Measurements from ENCODE around the gene LAPTM5. TPM values are rescaled to one million over a fixed set of nuclear protein-coding genes. Genes with fewer than 3 reads are reported as not detected.

Gene LAPTM5
- total RNA-seq, 1 donor from 2014 or later: 0.77 TPM

GRCh38 chr1:30727824-30728223 lies 29.8 kb downstream of the LAPTM5 start:
- Histone ChIP-seq H3K36me3 (ENCODE audit: insufficient read depth, low read length) (no peaks in the 10 kb centered on the region), H2AFZ (ENCODE audit: low read depth, low read length) (no peak overlapping the region), H3K4me1 (ENCODE audit: insufficient read depth, low read length) (peaks cover 8% of the 10 kb centered on the region), H3K9ac (ENCODE audit: low read length) (no peak overlapping the region), H3K79me2 (ENCODE audit: insufficient read depth, low read length) (no peaks in the 10 kb centered on the region), H3K9me3 (ENCODE audit: insufficient read depth, low read depth, low read length) (no peaks in the 10 kb centered on the region), H3K27ac (ENCODE audit: low read depth, low read length) (no peak overlapping the region), H3K27me3 (ENCODE audit: insufficient read depth, low read length) (peaks cover 2% of the 10 kb centered on the region), H3K4me2 (ENCODE audit: low read length) (peak overlapping the region; percentile 28), H3K4me3 (ENCODE audit: insufficient read depth, low read depth, low read length) (no peak overlapping the region), H4K20me1 (ENCODE audit: insufficient read depth, low read length) (no peaks in the 10 kb centered on the region)
- TF ChIP-seq, protein P1, sequence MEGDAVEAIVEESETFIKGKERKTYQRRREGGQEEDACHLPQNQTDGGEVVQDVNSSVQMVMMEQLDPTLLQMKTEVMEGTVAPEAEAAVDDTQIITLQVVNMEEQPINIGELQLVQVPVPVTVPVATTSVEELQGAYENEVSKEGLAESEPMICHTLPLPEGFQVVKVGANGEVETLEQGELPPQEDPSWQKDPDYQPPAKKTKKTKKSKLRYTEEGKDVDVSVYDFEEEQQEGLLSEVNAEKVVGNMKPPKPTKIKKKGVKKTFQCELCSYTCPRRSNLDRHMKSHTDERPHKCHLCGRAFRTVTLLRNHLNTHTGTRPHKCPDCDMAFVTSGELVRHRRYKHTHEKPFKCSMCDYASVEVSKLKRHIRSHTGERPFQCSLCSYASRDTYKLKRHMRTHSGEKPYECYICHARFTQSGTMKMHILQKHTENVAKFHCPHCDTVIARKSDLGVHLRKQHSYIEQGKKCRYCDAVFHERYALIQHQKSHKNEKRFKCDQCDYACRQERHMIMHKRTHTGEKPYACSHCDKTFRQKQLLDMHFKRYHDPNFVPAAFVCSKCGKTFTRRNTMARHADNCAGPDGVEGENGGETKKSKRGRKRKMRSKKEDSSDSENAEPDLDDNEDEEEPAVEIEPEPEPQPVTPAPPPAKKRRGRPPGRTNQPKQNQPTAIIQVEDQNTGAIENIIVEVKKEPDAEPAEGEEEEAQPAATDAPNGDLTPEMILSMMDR (IDR thresholded peaks at IDR 0.05; ENCODE audit: insufficient read depth, low read depth, low read length): no peak
- TF ChIP-seq EZH2 (IDR thresholded peaks at IDR 0.05; ENCODE audit: insufficient read depth, low read length): no peak
- peaks cover 14% of the 10 kb centered on the region for H3K4me1 Mint-ChIP-seq (ENCODE audit: low read depth, unreplicated experiment)
- H3K36me3 Mint-ChIP-seq (ENCODE audit: low read depth, unreplicated experiment): no peaks in the 10 kb centered on the region
- peaks cover 6% of the 10 kb centered on the region for H3K27me3 Mint-ChIP-seq (ENCODE audit: low read depth, unreplicated experiment)
- no peaks in the 10 kb centered on the region for H3K9me3 Mint-ChIP-seq (ENCODE audit: unreplicated experiment)
- H3K27ac Mint-ChIP-seq (ENCODE audit: unreplicated experiment): no peak overlapping the region
- H3K4me3 Mint-ChIP-seq (ENCODE audit: unreplicated experiment): peak overlapping the region; percentile 40
- DNase-seq (ENCODE audit: low read depth) (peak; percentile 53), FAIRE-seq (no peak)

DNA sequence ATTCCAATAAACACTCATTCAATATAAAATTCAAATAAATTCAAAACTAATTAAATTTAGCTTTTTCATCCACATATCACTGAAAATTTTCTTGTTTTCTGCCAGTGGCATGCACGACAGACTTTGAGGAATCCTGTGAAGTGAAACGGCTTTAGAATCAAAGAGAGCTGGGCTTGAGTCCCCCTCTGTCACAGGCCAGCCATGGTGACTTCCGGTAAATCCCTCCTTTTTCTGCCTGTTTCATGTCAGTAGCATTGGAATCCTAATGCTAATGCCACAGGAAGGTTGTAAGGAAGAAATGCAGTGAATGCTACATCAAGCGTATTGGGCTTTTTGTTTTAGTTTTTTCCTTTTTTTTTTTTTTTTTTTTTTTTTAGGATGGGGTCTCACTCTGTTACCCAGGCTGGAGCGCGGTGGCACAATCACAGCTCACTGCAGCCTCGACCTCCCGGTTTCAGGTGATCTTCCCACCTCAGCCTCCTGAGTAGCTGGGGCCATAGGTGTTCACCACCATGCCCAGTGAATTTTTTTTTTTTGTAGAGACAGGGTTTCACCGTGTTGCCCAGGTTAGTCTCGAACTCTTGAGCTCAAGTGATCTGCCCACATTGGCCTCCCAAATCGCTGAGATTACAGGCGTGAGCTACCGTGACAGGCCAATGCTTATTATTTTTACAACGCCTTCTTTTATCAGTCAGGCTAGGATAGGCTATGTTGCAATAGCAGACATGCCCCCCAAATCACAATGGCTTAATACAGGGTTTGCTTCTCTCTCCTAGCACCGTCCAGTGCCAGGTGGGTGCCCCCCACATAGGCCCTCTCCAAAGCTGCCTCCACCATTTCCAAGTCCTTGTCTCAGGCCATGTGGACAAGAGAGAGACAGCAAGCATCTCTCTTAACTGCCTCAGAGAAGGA lies 30.5 kb downstream of the LAPTM5 start:
- Mint-ChIP-seq H3K4me3 (ENCODE audit: unreplicated experiment) (no peak overlapping the region), H3K36me3 (ENCODE audit: low read depth, unreplicated experiment) (no peaks in the 10 kb centered on the region), H3K27me3 (ENCODE audit: low read depth, unreplicated experiment) (peaks cover 6% of the 10 kb centered on the region), H3K27ac (ENCODE audit: unreplicated experiment) (no peak overlapping the region), H3K4me1 (ENCODE audit: low read depth, unreplicated experiment) (peaks cover 10% of the 10 kb centered on the region), H3K9me3 (ENCODE audit: unreplicated experiment) (no peaks in the 10 kb centered on the region)
- Histone ChIP-seq H3K27me3 (ENCODE audit: insufficient read depth, low read length) (peaks cover 2% of the 10 kb centered on the region), H3K36me3 (ENCODE audit: insufficient read depth, low read length) (no peaks in the 10 kb centered on the region), H3K4me1 (ENCODE audit: insufficient read depth, low read length) (peaks cover 8% of the 10 kb centered on the region), H3K27ac (ENCODE audit: low read depth, low read length) (no peak overlapping the region), H3K4me2 (ENCODE audit: low read length) (no peak overlapping the region), H3K9ac (ENCODE audit: low read length) (no peak overlapping the region), H3K9me3 (ENCODE audit: insufficient read depth, low read depth, low read length) (no peaks in the 10 kb centered on the region), H3K79me2 (ENCODE audit: insufficient read depth, low read length) (no peaks in the 10 kb centered on the region), H3K4me3 (ENCODE audit: insufficient read depth, low read depth, low read length) (no peak overlapping the region), H4K20me1 (ENCODE audit: insufficient read depth, low read length) (no peaks in the 10 kb centered on the region), H2AFZ (ENCODE audit: low read depth, low read length) (no peak overlapping the region)
- no peak for DNase-seq (ENCODE audit: low read depth)
- FAIRE-seq: no peak
- TF ChIP-seq, protein P1 (IDR thresholded peaks at IDR 0.05; ENCODE audit: insufficient read depth, low read depth, low read length): no peak
- no peak for TF ChIP-seq EZH2 (IDR thresholded peaks at IDR 0.05; ENCODE audit: insufficient read depth, low read length)

GRCh38 chr1:30726236-30726635 lies 31.3 kb downstream of the LAPTM5 start:
- no peaks in the 10 kb centered on the region for H3K9me3 Mint-ChIP-seq (ENCODE audit: unreplicated experiment)
- peaks cover 6% of the 10 kb centered on the region for H3K27me3 Mint-ChIP-seq (ENCODE audit: low read depth, unreplicated experiment)
- TF ChIP-seq, protein P1 (IDR thresholded peaks at IDR 0.05; ENCODE audit: insufficient read depth, low read depth, low read length): no peak
- no peak for TF ChIP-seq EZH2 (IDR thresholded peaks at IDR 0.05; ENCODE audit: insufficient read depth, low read length)
- H3K36me3 Mint-ChIP-seq (ENCODE audit: low read depth, unreplicated experiment): no peaks in the 10 kb centered on the region
- no peaks in the 10 kb centered on the region for H4K20me1 ChIP-seq (ENCODE audit: insufficient read depth, low read length)
- peaks cover 10% of the 10 kb centered on the region for H3K4me1 Mint-ChIP-seq (ENCODE audit: low read depth, unreplicated experiment)
- peaks cover 8% of the 10 kb centered on the region for H3K4me1 ChIP-seq (ENCODE audit: insufficient read depth, low read length)
- no peaks in the 10 kb centered on the region for H3K27me3 ChIP-seq (ENCODE audit: insufficient read depth, low read length)
- H3K9ac ChIP-seq (ENCODE audit: low read length): no peak overlapping the region
- no peak overlapping the region for H3K4me2 ChIP-seq (ENCODE audit: low read length)
- no peaks in the 10 kb centered on the region for H3K36me3 ChIP-seq (ENCODE audit: insufficient read depth, low read length)
- H3K27ac ChIP-seq (ENCODE audit: low read depth, low read length): no peak overlapping the region
- H3K27ac Mint-ChIP-seq (ENCODE audit: unreplicated experiment): no peak overlapping the region
- no peak overlapping the region for H2AFZ ChIP-seq (ENCODE audit: low read depth, low read length)
- no peak overlapping the region for H3K4me3 Mint-ChIP-seq (ENCODE audit: unreplicated experiment)
- H3K79me2 ChIP-seq (ENCODE audit: insufficient read depth, low read length): no peaks in the 10 kb centered on the region
- no peak overlapping the region for H3K4me3 ChIP-seq (ENCODE audit: insufficient read depth, low read depth, low read length)
- no peak for FAIRE-seq
- H3K9me3 ChIP-seq (ENCODE audit: insufficient read depth, low read depth, low read length): no peaks in the 10 kb centered on the region
- no peak for DNase-seq (ENCODE audit: low read depth)
